NCI-H1105 treated with DMSO at 0.1 percent for 48 hours (cell line): Measurements from ENCODE around the gene SLC25A6.
"Not testable (repeated sequence)": the region's sequence is repeated elsewhere in the genome, so short reads cannot be mapped to it uniquely, and the experiment has no call there.

Source experiments
- DNase-seq: peaks from one replicate; lab custom pipeline; 2025; lab: John Stamatoyannopoulos, UW

SLC25A6 gene

GRCh38 chrX:1412551-1413161, 20.7 kb upstream of the SLC25A6 start:
- DNase-seq: no peak

GRCh38 chrX:1411326-1411725, 19.4 kb upstream of the SLC25A6 start:
- no peak for DNase-seq

GRCh38 chrX:1407035-1407434, 15.1 kb upstream of the SLC25A6 start:
- DNase-seq: no peak

GRCh38 chrX:1405769-1406168, 13.9 kb upstream of the SLC25A6 start:
- DNase-seq: not testable (repeated sequence)

GRCh38 chrX:1403867-1404266, 12.0 kb upstream of the SLC25A6 start:
- DNase-seq: not testable (repeated sequence)

- no peak for DNase-seq
Measured at GRCh38 chrX:1403228-1403627, 11.3 kb upstream of the SLC25A6 start.

- no peak for DNase-seq
Measured at GRCh38 chrX:1401611-1402430, 9.9 kb upstream of the SLC25A6 start.

- DNase-seq: no peak
Measured at GRCh38 chrX:1400742-1401471, 9.0 kb upstream of the SLC25A6 start.

GRCh38 chrX:1400049-1400448, 8.1 kb upstream of the SLC25A6 start:
- no peak for DNase-seq

GRCh38 chrX:1398431-1399340, 6.8 kb upstream of the SLC25A6 start:
- no peak for DNase-seq

- DNase-seq: no peak
Measured at GRCh38 chrX:1397441-1398270, 5.7 kb upstream of the SLC25A6 start.

- no peak for DNase-seq
Measured at GRCh38 chrX:1397001-1397400, 5.1 kb upstream of the SLC25A6 start.

- no peak for DNase-seq
Measured at GRCh38 chrX:1395646-1396216, 3.8 kb upstream of the SLC25A6 start.

GRCh38 chrX:1394731-1395501, 3.0 kb upstream of the SLC25A6 start:
- no peak for DNase-seq

GRCh38 chrX:1393871-1394615, 2.1 kb upstream of the SLC25A6 start:
- DNase-seq: no peak

GRCh38 chrX:1392376-1393068, 609 bp upstream of the SLC25A6 start:
- DNase-seq: no peak

- DNase-seq: no peak
Measured at GRCh38 chrX:1391370-1391706, 575 bp downstream of the SLC25A6 start.

- DNase-seq: no peak
Measured at GRCh38 chrX:1390621-1391369, 1.1 kb downstream of the SLC25A6 start.
